GM12878 (cell line): Measurements from ENCODE around the gene IPCEF1. TPM values are rescaled to one million over a fixed set of nuclear protein-coding genes. Genes with fewer than 3 reads are reported as not detected.

Experiments used
- ATAC-seq: fragments of 200-7000 bp; cut with Tn5 transposase; 3 replicates; pipeline ENCODE4 v1.9.1; 2020; ENCODE audit warnings: mild to moderate bottlenecking, moderate library complexity
- BruUV-seq: library from RNA; stranded (reverse); fragments of 400-500 nt; replicated peaks from 2 replicates; lab custom pipeline; 2021; lab: Mats Ljungman, UMichigan
- CTCF ChIA-PET: fragments of 300-600 bp; sonication (Branson Sonifier 250); formaldehyde crosslinking; extraction: SDS; loops from one replicate; lab custom pipeline; 2021; ENCODE audit warnings: inconsistent platforms; lab: Yijun Ruan, JAX
- POLR2A ChIA-PET: fragments of 350-600 bp; formaldehyde crosslinking; extraction: SDS; loops from one replicate; lab custom pipeline; 2021; ENCODE audit warnings: inconsistent platforms; lab: Charles Lee
- RAD21 ChIA-PET: fragments of 300-600 bp; sonication (Branson Sonifier 250); formaldehyde crosslinking; loops from one replicate; lab custom pipeline; 2023; ENCODE audit warnings: antibody characterized with exemption; ENCODE audit not compliant: unreplicated experiment; lab: Charles Lee
- SMC1A ChIA-PET: fragments of 300-600 bp; sonication (Branson Sonifier 250); formaldehyde crosslinking; loops from one replicate; lab custom pipeline; 2023; ENCODE audit not compliant: unreplicated experiment, uncharacterized antibody; lab: Charles Lee
- DNase-seq: peaks from one replicate; pipeline ENCODE4 v3.0.0-alpha.2; 2011; ENCODE audit warnings: low read depth, low spot score
- FAIRE-seq: peaks from 3 replicates; lab custom pipeline; 2011; peaks lifted over from hg19 to GRCh38; lab: Jason Lieb, UNC
- H2AFZ ChIP-seq: 2 replicates; pipeline ENCODE4 v1.6.0; 2011; ENCODE audit warnings: low read depth, low read length, control low read depth; ENCODE audit not compliant: control insufficient read depth
- H3K27ac ChIP-seq: 2 replicates; pipeline ENCODE4 v1.5.1; 2011; ENCODE audit warnings: control low read depth; ENCODE audit not compliant: control insufficient read depth, insufficient read depth
- H3K27me3 ChIP-seq, 2 experiments: replicated peaks in 1 of 2; 2 replicates each; pipeline versions ENCODE4 v1.6.0 to v1.6.1; 2011; ENCODE audit warnings: low read length in 1 of 2; ENCODE audit not compliant: control insufficient read depth in 2 of 2, insufficient read depth in 2 of 2
- H3K36me3 ChIP-seq, 2 experiments: 2 replicates each; pipeline ENCODE4 v1.5.1; 2011; ENCODE audit warnings: low read length in 1 of 2; ENCODE audit not compliant: control insufficient read depth in 2 of 2, insufficient read depth in 2 of 2
- H3K4me1 ChIP-seq: 2 replicates; pipeline ENCODE4 v1.6.1; 2011; ENCODE audit warnings: mild to moderate bottlenecking, low read length, moderate library complexity, mixed read lengths; ENCODE audit not compliant: control insufficient read depth, insufficient read depth
- H3K4me2 ChIP-seq: 2 replicates; pipeline ENCODE4 v1.6.0; 2011; ENCODE audit warnings: control low read depth; ENCODE audit not compliant: control insufficient read depth, insufficient read depth
- H3K4me3 ChIP-seq: fragments of 200-600 bp; sonication (generic); 2 replicates; pipeline ENCODE4 v1.5.1; 2016
- H3K79me2 ChIP-seq: 2 replicates; pipeline ENCODE4 v1.6.0; 2011; ENCODE audit warnings: low read length; ENCODE audit not compliant: control insufficient read depth, insufficient read depth
- H3K9ac ChIP-seq: 2 replicates; pipeline ENCODE4 v1.8.0; 2011; ENCODE audit warnings: low read length, control low read depth, mixed read lengths; ENCODE audit not compliant: control insufficient read depth, insufficient read depth
- H3K9me3 ChIP-seq: replicated peaks from 3 replicates; pipeline ENCODE4 v1.5.1; 2011; ENCODE audit warnings: mild to moderate bottlenecking, low read length; ENCODE audit not compliant: control insufficient read depth, insufficient read depth
- H4K20me1 ChIP-seq: 2 replicates; pipeline ENCODE4 v1.6.0; 2011; ENCODE audit not compliant: control insufficient read depth, insufficient read depth
- ASH2L ChIP-seq: fragments of 300-600, 200-600 bp; sonication (generic); IDR thresholded peaks from 2 replicates; pipeline ENCODE4 v1.6.1; 2017; ENCODE audit warnings: low read depth, mild to moderate bottlenecking, borderline replicate concordance
- E2F4 ChIP-seq: IDR thresholded peaks from 2 replicates; pipeline ENCODE4 v1.6.1; 2012; ENCODE audit warnings: low read depth, low read length, improper control_type of control experiment
- EP300 ChIP-seq, 2 experiments: fragments of 150-350 bp in 1 of 2; IDR thresholded peaks; 2 replicates each; pipeline ENCODE4 v1.6.1; 2011 to 2012; ENCODE audit warnings: low read depth in 2 of 2, low read length in 2 of 2, borderline replicate concordance in 1 of 2, improper control_type of control experiment in 1 of 2, inconsistent platforms in 1 of 2; ENCODE audit not compliant: control insufficient read depth in 1 of 2
- GATAD2B ChIP-seq: fragments of 450-650 bp; conservative IDR thresholded peaks from 2 replicates; pipeline ENCODE4 v1.6.1; 2017; ENCODE audit warnings: low read depth, mild to moderate bottlenecking, moderate library complexity
- HSF1 ChIP-seq: fragments of 150-350 bp; IDR thresholded peaks from 2 replicates; pipeline ENCODE4 v1.6.1; 2014; ENCODE audit warnings: mild to moderate bottlenecking, low read depth, low read length
- JUND ChIP-seq: IDR thresholded peaks from 2 replicates; pipeline ENCODE4 v1.6.1; 2012; ENCODE audit warnings: low read depth, mild to moderate bottlenecking, low read length, improper control_type of control experiment, moderate library complexity
- MEF2A ChIP-seq: IDR thresholded peaks from 2 replicates; pipeline ENCODE4 v1.6.1; 2011; ENCODE audit warnings: low read depth, mild to moderate bottlenecking, low read length, moderate library complexity; ENCODE audit not compliant: insufficient read depth
- MEF2B ChIP-seq: fragments of 450-650 bp; IDR thresholded peaks from 2 replicates; pipeline ENCODE4 v1.6.1; 2018; ENCODE audit warnings: mild to moderate bottlenecking, moderate library complexity; ENCODE audit not compliant: partially characterized antibody, poor library complexity, severe bottlenecking
- NR2C2 ChIP-seq: IDR thresholded peaks from 2 replicates; pipeline ENCODE4 v1.6.1; 2011; ENCODE audit warnings: borderline replicate concordance, low read depth; ENCODE audit not compliant: control insufficient read depth, insufficient read length
- RCOR1 ChIP-seq: conservative IDR thresholded peaks from 2 replicates; pipeline ENCODE4 v1.6.1; 2012; ENCODE audit warnings: low read depth, low read length, improper control_type of control experiment
- SMAD1 ChIP-seq: fragments of 450-650 bp; IDR thresholded peaks from 2 replicates; pipeline ENCODE4 v1.6.1; 2018; ENCODE audit warnings: mild to moderate bottlenecking, low read depth; ENCODE audit not compliant: partially characterized antibody
- SMAD5 ChIP-seq: IDR thresholded peaks from 2 replicates; pipeline ENCODE4 v1.6.1; 2016; ENCODE audit warnings: antibody characterized with exemption, low read depth
- SREBF1 ChIP-seq: IDR thresholded peaks from 2 replicates; pipeline ENCODE4 v1.6.1; 2012; ENCODE audit warnings: mild to moderate bottlenecking, low read length
- SRF ChIP-seq, 2 experiments: IDR thresholded peaks; 2 replicates each; pipeline ENCODE4 v1.6.1; 2011; ENCODE audit warnings: low read depth in 2 of 2, low read length in 2 of 2, mild to moderate bottlenecking in 1 of 2, moderate library complexity in 1 of 2
- ZBTB33 ChIP-seq: fragments of 450-650 bp; IDR thresholded peaks from 2 replicates; pipeline ENCODE4 v1.6.1; 2017; ENCODE audit warnings: mild to moderate bottlenecking
- WGBS: methylation state at CpG from one replicate; pipeline ENCODE4 v1.1.6; 2016; ENCODE audit warnings: low lambda C conversion rate; ENCODE audit not compliant: insufficient replicate concordance, insufficient coverage; ENCODE audit errors: missing lambda C conversion rate; 5-methylcytosine and 5-hydroxymethylcytosine counted together
- in situ Hi-C: fragments of 300-500 bp; cut with MboI; formaldehyde crosslinking; loops from 9 replicates; pipeline ENCODE4 v1.14.3; 2018; ENCODE audit warnings: mixed read lengths
- intact Hi-C: fragments of 100-400 bp; cut with micrococcal nuclease; formaldehyde crosslinking; loops from one replicate; pipeline ENCODE4 v1.14.2; 2022; ENCODE audit not compliant: unreplicated experiment
- polyA plus RNA-seq, 11 experiments: library from polyadenylated mRNA; depleted of rRNA in 4 of 11; unstranded in 6 of 11; stranded (reverse) in 5 of 11; fragments of >200 nt; fragmentation: Nextera tagmentation in 4 of 11; fragmentation: Illumina TruSeq in 1 of 11; extraction: Ambion mirVana in 4 of 11; extraction: Trizol in 1 of 11; gene quantifications; 1 replicate in 1 of 11; 2 replicates in 10 of 11; pipeline versions ENCODE4 v1.2.1 to v1.2.3, GENCODE V29; 2011 to 2016; ENCODE audit warnings: inconsistent platforms in 2 of 11, missing spikeins in 2 of 11, low read depth in 1 of 11
- total RNA-seq, 4 experiments: library from RNA; depleted of rRNA in 3 of 4; stranded (reverse); fragments of >200 nt in 3 of 4; fragmentation: Illumina TruSeq in 1 of 4; extraction: Trizol in 1 of 4; gene quantifications; 2 replicates each; pipeline versions ENCODE4 v1.2.1 to v1.2.3, GENCODE V29; 2013 to 2021

Gene IPCEF1
- total and polyA plus RNA-seq, 10 of the 15 experiments (the other 5 are each of a cell fraction or from before 2014, with no cell fraction given), result 1.3 to 137 (median 4.2) TPM

DNA sequence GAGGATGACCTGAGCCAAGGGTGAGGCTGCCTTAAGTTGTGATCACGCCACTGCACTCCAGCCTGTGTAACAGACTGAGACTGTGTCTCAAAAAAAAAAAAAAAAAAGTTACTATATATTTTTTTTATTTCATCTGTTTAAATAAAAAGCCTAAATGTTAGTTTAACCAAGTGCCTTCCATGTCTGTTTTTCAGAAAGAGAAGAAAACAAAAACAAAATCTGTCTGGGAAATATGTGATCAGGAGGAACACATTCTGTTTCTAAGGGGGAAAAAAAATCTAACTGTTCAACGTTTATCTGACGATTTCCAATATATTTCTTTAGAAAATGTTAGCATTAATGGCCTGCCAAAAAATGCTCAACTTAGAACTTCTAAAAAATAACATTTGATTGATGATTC lies 147.0 kb downstream of the IPCEF1 start (continued):
- TF ChIP-seq E2F4, result no peak
- no peak for TF ChIP-seq ASH2L

DNA sequence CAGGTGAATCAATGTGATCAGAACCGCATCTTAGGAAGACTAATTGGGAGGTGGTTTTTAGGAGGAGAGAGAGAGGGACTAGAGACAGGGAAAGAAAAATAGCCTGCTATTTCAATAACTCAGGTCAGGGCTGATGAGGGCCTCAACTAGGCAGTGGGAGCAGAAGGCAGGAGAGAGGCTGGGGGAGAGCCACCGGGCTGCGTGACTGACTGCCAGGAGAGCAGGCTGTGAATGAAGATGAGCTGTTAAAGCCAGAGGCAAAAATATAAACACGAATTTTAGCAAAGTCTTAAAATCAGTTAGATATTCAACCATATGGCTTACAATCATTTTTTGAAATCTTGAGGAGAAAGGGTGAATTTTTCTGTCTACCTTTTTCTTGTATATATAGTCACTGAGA lies 149.6 kb downstream of the IPCEF1 start:
- in situ Hi-C loops, result no loop called here
- DNase-seq (no peak), ATAC-seq (no peak), FAIRE-seq (no peak)
- intact Hi-C loops, result no loop called here
- Histone ChIP-seq H3K4me2 (no peak overlapping the region), H3K27me3 (no peaks in the 10 kb centered on the region), H3K79me2 (no peaks in the 10 kb centered on the region), H3K4me1 (no peaks in the 10 kb centered on the region), H3K36me3 (peaks cover 12 to 19% of the 10 kb centered on the region in 2 experiments), H3K27ac (no peak overlapping the region), H3K4me3 (no peak overlapping the region), H3K9me3 (no peaks in the 10 kb centered on the region), H2AFZ (no peak overlapping the region), H4K20me1 (no peaks in the 10 kb centered on the region), H3K9ac (no peak overlapping the region)
- no TSS peak for BruUV-seq
- SMC1A ChIA-PET, result interaction anchor here (1.3 kb wide), 1 partner anchor 73 kb away, joined by 3 read pairs; no protein-coding TSS in a partner anchor
- CTCF ChIA-PET, result interaction anchor here (1.2 to 2.0 kb wide), 2 partner anchors 11 to 42 kb away, joined by 3 to 4 read pairs; no protein-coding TSS in a partner anchor
- RAD21 ChIA-PET, result no interaction called here
- POLR2A ChIA-PET, result interaction anchor here (0.7 kb wide), 1 partner anchor 10 kb away, joined by 3 read pairs; no protein-coding TSS in a partner anchor
- 46% methylated on average over 4 of the region's 4 CpGs for WGBS
- no peak for TF ChIP-seq ZBTB33
- TF ChIP-seq GATAD2B, result no peak
- TF ChIP-seq SMAD1, result no peak
- TF ChIP-seq SREBF1, result no peak
- TF ChIP-seq NR2C2, result no peak
- TF ChIP-seq SRF (IDR thresholded peaks at IDR 0.05; ENCODE audit: low read depth in 2 of 2, low read length in 2 of 2), result no peak
- no peak for TF ChIP-seq ASH2L
- no peak for TF ChIP-seq MEF2B
- no peak for TF ChIP-seq EP300 (IDR thresholded peaks at IDR 0.05; ENCODE audit: borderline replicate concordance in 1 of 2, control insufficient read depth in 1 of 2, low read depth in 2 of 2, low read length in 2 of 2)
- TF ChIP-seq SMAD5, result no peak
- no peak for TF ChIP-seq HSF1
- no peak for TF ChIP-seq RCOR1
- TF ChIP-seq MEF2A, result no peak
- no peak for TF ChIP-seq JUND
